Suppressor macrophage treated with lipopolysaccharide for 1 hour (primary cell): ENCODE measurements around the gene IL4.
"Not testable (repeated sequence)": the region's sequence is repeated elsewhere in the genome, so short reads cannot be mapped to it uniquely, and the experiment has no call there.

Experiments used
- DNase-seq, 3 donors: peaks; one replicate each; pipeline ENCODE4 v3.0.0-alpha.2; 2020 to 2022

The IL4 gene

DNA sequence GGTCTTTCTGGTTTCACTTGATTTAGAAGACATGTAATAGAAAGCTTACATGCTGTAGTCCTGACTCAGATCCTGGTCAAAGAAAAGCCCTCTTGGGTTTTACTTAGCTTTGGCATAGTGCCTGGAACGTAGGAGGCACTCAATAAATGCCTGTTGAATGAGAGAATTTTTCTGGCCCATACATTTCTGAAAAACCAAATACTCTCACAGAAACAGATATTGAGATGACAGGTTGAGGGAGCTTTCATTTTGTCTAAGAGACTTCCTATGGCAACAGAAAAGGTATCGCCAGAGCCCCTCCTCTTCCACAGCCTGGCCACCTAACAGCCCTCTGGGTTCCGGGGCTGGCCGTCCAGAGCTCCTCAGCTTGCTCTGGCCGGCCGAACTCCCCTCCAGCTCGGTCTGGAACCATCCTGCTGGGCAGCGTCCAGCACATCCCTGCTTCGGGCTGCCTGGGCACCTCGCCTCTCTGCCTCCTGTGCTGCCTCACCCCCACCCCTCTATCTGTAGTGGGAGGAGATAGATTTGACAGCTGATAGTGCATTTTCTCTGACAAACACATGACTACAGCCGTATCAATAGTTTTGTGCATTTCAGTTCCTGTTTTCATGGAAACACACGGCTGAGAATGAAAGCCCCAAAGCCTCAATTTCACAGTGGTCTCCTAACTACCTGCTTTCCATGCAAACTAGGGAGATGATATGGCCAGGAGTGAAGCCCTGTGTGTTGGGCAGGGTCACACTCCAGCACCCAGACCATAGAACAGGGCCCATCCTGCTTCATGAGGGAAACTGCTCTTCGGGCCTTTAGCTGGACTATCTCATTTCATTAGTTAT lies 1.1 kb downstream of the IL4 start:
- no peak for DNase-seq

DNA sequence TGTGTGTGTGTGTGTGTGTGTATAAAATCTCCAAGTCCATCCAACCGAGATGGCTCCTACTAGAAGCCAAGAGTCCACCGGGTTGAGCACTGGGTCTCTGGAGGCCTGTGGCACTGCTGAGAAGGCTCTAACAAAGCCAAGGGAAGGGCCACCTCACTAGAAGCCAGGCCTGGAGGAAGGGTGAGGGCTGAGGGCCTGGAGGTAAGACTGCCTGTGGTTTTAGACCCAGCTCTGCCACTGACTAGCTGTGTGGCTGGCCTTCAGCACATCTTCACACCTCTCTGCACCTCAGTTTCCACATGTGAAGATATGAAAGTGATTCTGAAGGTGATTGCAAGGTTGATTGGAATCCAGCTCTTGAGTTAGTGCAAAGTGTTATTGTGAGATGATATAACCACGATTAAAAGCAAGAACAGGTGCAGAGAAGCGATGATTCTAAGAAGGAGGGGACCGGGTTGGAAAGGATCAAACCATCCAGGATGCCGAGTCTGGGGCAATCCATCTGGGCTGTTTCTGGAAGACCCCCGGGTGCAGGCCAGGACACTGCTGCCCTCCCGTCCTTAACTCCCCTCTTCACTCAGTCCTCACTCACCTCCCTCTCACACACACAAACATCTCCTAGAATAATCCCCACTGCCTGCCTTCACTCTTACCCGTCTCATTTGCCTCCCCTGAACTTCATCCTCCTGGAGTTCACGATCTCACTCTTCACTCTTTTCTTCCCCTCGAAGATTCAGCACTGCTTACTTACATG lies 2.3 kb downstream of the IL4 start:
- DNase-seq, result no peak

DNA sequence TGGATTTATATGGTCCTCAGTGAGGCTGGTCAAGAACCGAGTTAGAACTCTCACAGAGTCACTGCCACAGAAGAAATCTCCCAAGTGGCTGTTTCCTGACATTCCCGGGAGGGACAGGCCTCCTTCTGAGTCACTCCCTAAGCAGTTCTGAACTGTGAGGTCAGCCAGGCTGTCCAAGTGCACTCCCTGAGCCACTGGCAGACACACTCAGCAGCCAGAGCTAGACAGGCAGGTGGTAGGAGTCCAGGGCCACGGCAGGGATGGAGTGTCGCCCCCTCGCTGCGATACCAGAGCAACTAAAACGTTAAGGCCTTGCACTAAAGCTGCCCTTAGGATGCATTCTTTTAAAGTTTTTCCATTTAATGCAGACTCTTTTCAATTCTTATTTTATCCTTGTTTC lies 3.4 kb downstream of the IL4 start:
- no peak for DNase-seq

DNA sequence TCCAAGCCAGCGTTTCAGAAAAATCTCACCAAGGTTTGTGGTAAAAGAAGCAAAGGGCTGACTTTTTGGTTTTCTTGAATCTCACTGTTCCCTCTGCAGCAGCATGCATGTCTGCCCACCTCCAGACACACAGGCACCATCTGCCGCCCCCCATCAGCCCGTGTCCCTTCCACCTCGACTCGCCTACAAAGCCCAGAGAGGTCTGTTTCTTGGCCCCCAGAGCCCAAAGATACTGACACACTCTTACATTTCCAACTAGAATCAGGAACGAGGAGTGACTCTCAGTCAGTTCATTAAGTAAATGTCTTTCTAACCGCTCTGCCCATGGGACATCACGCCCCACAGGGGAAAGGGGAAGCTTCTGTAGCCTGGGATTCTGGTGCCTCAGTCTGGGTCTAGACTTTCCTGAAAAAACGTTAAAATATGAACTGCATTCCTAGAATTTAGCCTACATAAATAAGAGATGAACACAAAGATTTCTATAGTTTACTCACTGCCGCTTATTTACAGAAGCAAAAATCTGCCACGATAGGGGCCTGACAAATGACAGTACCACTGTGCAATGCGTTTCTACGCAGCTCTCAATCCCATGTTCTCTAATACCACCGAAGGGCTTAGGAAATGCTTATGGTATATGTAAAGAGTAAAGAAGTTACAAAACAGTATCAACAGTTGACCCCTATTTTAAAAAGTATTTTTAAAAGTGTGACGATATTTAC lies 4.1 kb downstream of the IL4 start:
- no peak for DNase-seq

DNA sequence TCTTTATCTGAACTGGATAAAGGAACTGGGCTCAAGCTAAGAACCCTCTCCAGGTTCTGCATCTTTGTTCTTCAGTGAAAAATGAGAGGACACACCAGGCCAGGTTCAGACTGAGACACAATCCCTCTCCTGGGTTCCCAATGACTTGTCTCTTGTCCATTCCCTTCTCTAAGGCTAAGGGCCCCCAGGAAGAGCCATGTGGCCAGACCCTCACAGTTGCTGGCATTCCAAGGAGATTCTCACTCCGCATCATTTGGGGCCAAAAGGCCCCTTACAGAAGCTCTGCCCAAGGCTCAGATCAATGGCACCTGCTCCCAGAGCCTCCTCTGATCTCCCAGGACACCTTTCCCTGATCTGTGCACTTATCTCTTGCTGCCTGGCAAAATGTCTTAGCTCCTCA lies 4.9 kb downstream of the IL4 start:
- no peak for DNase-seq

DNA sequence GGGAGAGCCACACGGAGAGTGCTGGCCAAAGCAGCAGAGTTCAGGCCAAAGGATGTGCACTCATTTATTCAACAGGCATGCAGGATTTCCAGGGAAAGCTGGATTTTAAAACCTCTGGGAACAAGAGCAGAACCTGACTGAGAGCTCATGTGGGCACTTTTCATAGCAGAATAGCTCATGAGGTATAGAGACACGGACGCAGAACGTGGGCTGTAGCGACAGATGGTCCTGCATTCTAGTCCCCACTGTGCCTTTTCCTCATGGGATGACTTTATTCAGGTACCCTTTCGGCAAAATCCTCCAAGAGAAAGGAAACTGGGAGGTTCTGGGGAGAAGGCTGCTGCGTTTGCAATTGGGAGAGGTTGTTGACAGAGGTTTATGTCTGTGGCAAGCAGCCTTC lies 5.4 kb downstream of the IL4 start:
- no peak for DNase-seq

DNA sequence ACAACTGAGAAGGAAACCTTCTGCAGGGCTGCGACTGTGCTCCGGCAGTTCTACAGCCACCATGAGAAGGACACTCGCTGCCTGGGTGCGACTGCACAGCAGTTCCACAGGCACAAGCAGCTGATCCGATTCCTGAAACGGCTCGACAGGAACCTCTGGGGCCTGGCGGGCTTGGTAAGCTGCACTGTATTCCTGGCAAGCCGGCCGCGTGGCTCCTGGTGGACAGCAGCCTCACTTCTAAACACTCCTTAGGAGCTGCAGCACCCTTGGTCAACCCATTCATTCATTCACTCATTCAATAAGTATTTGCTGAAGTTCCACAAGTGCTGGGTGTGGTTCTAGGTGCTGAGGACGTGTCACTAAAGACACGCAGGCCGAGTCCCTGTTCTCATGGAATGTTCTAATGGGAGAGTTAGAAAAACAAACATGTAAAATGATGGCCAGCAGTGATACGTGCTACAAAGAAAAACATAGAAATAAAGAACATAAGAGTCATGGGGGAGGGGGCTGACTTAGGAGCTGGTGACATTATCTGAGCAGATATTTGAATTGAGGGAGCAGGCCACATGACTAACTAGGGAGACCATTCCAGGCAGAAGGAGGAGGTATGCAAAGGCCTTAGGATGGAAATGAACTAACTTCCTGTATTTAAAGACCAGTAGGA lies 6.1 kb downstream of the IL4 start:
- DNase-seq, result no peak

DNA sequence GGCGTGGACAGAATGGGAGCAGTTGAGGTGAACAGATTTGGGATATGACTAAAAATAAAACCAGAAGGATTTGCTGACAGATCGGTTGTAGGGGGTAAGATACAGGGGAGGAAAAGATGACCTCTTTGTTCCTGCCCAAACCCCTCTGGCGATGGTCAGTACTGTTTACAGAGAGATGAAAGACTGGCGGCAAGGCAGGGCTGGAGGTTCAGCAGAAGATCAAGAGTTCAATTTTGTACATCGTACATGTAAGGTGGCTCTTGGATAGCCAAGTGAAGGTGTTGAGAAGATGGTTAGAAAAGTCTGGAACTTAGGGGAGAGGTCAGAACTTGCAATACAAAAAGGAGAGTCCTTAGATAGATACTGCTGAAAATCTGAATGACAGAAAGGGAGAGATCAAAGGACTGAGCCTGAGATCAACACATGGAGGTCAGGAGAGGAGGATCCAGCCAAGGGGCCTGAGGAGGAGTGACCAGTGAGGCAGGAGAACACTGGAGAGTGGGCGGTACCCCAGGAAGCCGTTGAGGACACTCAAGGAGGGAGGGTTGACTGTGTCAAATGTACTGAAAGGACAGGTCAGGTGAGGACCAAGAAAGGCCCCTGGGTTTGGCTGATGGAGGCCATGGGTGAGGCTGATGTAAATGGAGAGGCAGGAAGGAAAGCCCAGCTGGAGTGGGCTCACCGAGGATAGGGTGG lies 7.1 kb downstream of the IL4 start:
- no peak for DNase-seq

DNA sequence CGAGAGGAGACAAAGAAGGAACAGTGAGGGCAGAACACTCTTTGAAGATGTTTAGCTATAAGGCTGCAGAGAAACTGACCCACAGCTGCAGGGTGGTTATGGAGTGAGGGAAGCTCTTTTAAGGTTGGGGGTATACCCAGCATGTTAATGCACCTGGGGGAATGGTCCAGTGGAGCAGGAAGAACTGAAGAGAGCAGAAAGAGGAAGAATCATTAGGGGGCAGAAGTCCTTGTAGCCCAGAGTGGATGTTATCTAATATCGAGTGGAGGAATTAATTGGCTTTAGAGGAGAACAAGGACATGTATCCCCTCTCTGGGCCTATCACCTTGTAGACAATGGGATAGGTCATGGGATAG lies 7.7 kb downstream of the IL4 start:
- no peak for DNase-seq

DNA sequence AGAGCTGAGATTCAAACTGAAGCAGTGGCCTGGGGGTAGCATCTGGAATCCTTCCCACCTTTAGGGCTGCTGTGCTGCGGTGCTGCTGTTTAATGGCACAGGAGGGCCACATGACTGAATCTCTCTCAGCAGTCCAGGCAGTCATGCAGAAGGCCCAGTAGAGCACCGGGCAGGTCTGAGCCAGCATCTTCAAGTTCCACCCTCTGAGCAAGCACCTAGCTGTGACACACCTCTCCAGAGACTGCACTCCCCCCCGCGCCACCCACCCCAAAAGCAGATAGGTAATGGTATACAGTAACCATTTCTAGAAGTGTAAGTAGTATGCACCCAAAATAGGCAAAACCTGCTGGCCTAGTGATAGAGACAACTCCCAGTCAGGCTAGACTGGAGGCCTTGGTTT lies 8.2 kb downstream of the IL4 start:
- DNase-seq, result no peak

DNA sequence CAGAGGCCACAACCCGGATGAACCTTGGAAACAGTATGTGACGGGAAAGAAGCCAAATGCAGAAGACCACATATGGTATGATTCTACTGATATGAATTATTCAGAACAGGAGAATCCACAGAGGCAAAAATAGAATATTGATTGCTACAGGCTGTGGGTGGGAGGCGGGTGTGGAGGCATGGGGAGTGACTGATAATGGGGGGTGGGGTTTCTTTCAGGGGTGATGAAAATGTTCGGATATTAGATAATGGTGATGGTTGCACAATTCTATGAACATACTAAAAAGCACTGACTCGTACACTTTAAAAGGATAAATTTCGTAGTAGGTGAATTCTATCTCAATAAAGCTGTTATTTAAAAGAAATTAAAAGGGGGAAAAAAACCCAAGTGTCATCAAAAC lies 10.7 kb downstream of the IL4 start:
- no peak for DNase-seq

DNA sequence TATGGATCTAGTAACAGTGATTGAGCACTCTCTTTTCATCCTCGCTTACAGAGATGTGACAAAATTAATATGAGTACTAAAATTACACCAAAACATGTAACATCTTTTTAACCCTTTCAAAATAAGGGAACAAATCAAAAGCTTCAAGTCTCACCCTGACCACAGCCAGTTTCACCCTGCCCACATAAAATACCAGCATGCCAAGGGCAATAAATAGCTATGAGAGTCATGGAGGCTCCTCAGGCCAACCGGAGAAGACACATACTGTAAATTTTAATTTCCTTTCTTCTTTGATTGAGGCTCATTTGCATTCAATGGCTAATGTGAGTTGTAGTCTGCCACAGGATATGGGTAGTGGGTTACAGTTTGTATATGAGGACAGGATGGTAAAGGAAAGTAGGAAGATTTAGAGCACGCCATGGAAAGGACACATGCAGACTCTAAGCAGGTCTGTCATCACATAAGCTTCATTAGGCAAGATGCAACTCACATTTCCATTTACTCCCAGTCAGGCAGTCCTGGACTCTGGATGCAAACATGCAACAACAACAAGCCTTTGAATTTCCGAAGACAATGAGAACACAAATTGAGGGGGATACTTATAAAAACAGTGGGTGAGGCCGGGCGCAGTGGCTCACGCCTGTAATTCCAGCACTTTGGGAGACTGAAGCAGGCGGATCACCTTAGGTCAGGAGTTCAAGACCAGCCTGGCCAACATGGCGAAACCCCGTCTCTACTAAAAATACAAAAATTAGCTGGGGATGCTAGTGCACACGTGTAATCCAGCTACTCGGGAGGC lies 11.3 kb downstream of the IL4 start:
- no peak for DNase-seq

DNA sequence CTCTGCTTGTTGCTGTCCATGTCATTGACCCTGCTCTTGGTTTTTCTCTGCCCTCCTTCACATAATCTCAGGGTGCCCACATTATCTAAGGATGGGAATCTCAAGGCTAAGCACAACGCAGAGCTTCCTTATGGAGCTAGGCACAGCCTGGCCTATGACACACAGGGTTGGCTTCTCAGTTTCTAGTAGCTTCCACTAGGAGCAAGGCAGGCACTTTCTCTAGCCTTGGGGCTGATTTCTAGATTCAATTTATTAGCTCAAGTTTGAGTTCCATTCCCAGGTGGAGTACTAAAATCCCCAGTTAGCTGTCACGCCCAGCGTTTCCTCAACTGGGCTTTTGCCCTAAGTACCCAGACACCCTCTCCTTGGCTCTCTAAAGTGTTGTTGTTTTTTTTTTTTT lies 12.4 kb downstream of the IL4 start:
- DNase-seq, result no peak

DNA sequence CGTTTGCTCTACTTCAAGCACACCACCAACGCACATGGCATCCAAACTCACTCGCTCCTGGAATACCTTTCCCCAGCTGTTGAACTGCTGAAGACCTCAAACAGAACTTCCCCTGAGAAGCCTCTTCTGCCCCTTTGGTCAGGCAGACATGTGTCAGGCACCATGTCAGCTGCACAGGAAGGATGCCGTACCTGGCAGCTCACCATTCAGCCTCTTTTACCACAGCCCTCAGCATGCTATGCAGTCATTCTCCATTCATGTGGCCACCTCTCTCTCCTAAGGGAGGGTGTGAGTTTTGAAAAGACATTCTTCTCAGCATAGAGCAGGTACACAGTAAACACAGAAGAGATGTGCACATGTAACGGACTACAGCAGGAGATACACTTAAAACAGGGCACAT lies 14.2 kb downstream of the IL4 start:
- no peak for DNase-seq

DNA sequence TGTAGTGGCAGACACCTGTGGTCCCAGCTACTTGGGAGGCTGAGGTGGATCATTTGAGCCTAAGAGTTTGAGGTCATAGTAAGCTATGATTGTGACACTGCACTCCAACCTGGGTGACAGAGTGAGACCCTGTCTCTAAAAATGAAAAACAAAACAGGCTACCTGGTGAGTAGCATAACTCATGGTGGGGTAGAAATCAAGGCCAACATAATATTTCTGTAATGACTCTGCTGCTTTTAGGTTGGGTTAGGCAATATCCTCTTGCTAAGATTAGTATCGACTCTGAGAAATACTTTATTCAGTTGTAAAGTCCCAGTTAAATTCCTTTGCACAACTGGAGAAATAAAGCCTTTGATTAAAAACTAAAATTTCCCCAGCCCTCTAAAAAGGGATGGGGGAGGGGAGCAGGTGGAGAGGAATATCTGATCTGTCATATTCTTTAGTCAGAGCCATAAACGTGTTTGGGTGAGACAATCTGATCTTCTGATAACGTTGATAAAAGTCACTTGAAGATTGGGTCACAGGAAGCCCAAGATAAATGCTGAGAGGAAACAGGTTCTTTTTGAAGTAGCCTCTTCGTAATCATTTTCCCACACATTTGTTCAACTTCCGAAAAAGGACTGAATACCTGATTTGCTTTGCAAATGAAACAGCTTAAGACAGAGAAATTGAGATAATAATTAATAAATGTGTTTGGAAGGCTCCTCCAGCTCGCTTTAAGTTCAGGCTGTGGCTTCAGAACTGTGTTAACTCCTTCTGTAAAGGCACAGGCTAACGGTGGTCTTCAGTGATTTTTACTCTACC lies 14.9 kb downstream of the IL4 start:
- DNase-seq, result peak in 1 of 3 donors; percentile 1

DNA sequence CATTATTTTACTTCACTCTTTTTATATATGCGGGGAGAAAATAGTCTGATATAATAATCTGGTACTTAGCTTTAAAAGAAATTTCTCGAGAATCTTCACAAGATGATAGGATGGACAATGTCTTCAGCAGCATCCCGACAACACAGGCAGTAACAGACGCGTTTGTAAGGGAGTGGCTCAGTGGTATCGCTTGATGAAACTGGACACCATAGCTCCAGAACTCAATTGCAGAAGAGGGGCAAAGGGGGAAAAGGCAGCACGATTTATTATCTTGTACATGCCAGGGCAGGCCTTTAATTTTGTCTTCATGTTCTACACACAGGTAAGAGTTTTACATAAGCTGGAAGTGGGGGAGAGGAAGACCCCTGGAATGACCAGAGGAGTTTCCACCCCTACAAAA lies 15.7 kb downstream of the IL4 start:
- DNase-seq, result no peak

DNA sequence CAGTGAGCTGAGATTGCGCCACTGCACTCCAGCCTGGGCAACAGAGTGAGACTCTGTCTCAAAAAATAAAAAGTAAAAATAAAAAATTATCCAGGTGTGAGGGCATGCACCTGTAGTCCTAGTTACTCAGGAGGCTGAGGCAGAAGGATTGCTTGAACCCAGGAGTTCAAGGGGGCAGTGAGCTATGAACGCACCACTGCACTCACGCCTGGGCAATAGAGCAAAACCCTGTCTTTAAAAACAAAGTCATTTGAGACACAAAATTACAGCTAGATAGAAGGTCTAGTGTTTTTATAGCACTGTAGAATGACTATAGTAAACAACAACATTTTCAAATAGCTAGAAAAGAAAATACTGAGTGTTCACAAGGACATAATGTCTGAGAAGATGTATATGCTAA lies 16.4 kb downstream of the IL4 start:
- DNase-seq, result no peak

DNA sequence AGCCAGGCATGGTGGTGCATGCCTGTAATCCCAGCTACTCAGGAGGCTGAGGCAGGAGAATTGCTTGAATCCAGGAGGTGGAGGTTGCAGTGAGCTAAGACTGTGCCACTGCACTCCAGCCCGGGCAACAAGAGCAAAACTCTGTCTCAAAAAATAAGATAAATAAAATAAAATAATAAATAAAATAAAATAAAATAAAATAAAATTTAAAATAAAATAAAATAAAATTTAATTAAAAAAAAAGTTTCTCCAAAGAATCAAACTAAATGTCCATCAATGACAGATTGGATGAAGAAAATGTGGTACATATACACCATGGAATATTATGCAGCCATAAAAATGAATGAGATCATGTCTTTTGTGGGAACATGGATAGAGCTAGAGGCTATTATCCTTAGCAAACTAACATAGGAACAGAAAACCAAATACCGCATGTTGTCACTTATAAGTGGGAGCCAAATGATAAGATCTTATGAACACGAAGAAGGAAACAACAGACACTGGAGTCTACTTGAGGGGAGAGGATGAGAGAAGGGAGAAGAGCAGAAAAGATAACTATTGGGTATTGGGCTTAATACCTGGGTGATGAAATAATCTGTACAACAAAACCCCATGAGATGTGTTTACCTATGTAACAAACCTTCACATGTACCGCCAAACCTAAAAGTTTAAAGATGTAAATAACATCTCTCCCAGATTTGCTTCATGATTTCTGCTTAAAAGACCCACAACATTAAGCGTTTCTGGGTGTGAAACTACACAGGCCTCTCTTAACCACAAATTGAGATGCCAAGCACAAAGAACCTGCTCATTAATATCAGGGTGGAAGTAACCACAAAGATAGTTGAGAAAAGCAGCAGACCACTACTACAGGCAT lies 18.2 kb downstream of the IL4 start:
- DNase-seq, result not testable (repeated sequence)

DNA sequence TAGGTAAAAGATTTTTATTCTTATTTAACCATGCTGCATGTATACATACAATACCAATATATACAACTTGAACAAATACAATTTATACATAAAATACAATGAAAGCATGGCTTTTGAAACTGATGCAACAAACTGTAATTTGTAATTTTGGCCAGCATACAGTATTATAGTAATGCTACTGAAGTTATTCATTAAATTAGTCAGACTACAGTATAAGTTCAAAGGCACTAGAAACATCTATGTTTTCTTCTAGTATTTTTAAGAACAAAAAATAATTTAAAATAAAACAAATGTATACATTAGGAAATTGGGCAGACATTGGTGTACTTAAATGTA lies 18.8 kb downstream of the IL4 start:
- DNase-seq, result no peak

DNA sequence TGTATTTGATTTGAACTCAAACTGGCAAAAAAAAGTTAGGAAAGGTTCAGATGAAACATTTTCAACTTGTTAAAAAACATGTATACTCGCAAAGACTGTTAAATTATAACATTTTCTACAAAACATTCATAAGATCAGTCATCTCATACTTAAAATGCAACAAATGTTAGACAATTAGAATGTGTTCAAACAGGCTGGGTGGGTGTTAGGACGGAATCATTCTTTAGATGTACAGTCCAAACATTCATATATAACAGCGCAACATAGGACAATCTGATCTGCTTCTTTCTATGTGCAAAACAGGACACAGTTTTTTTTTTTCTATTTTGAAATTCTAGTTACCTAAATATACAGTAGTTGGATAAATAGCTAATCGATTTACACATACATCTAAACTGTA lies 22.2 kb downstream of the IL4 start:
- DNase-seq, result no peak
